GM12878 (cell line): ENCODE data around the gene PCDH1. TPM values are rescaled to one million over a fixed set of nuclear protein-coding genes. Genes with fewer than 3 reads are reported as not detected.

Source experiments
- ATAC-seq: fragments of 200-7000 bp; cut with Tn5 transposase; 3 replicates; pipeline ENCODE4 v1.9.1; 2020; ENCODE audit warnings: mild to moderate bottlenecking, moderate library complexity
- BruUV-seq: library from RNA; stranded (reverse); fragments of 400-500 nt; replicated peaks from 2 replicates; lab custom pipeline; 2021; lab: Mats Ljungman, UMichigan
- CTCF ChIA-PET: fragments of 300-600 bp; sonication (Branson Sonifier 250); formaldehyde crosslinking; extraction: SDS; loops from one replicate; lab custom pipeline; 2021; ENCODE audit warnings: inconsistent platforms; lab: Yijun Ruan, JAX
- POLR2A ChIA-PET: fragments of 350-600 bp; formaldehyde crosslinking; extraction: SDS; loops from one replicate; lab custom pipeline; 2021; ENCODE audit warnings: inconsistent platforms; lab: Charles Lee
- RAD21 ChIA-PET: fragments of 300-600 bp; sonication (Branson Sonifier 250); formaldehyde crosslinking; loops from one replicate; lab custom pipeline; 2023; ENCODE audit warnings: antibody characterized with exemption; ENCODE audit not compliant: unreplicated experiment; lab: Charles Lee
- SMC1A ChIA-PET: fragments of 300-600 bp; sonication (Branson Sonifier 250); formaldehyde crosslinking; loops from one replicate; lab custom pipeline; 2023; ENCODE audit not compliant: unreplicated experiment, uncharacterized antibody; lab: Charles Lee
- DNase-seq: peaks from one replicate; pipeline ENCODE4 v3.0.0-alpha.2; 2011; ENCODE audit warnings: low read depth, low spot score
- FAIRE-seq: peaks from 3 replicates; lab custom pipeline; 2011; peaks lifted over from hg19 to GRCh38; lab: Jason Lieb, UNC
- H2AFZ ChIP-seq: 2 replicates; pipeline ENCODE4 v1.6.0; 2011; ENCODE audit warnings: low read depth, low read length, control low read depth; ENCODE audit not compliant: control insufficient read depth
- H3K27ac ChIP-seq: 2 replicates; pipeline ENCODE4 v1.5.1; 2011; ENCODE audit warnings: control low read depth; ENCODE audit not compliant: control insufficient read depth, insufficient read depth
- H3K27me3 ChIP-seq, 2 experiments: replicated peaks in 1 of 2; 2 replicates each; pipeline versions ENCODE4 v1.6.0 to v1.6.1; 2011; ENCODE audit warnings: low read length in 1 of 2; ENCODE audit not compliant: control insufficient read depth in 2 of 2, insufficient read depth in 2 of 2
- H3K36me3 ChIP-seq, 2 experiments: 2 replicates each; pipeline ENCODE4 v1.5.1; 2011; ENCODE audit warnings: low read length in 1 of 2; ENCODE audit not compliant: control insufficient read depth in 2 of 2, insufficient read depth in 2 of 2
- H3K4me1 ChIP-seq: 2 replicates; pipeline ENCODE4 v1.6.1; 2011; ENCODE audit warnings: mild to moderate bottlenecking, low read length, moderate library complexity, mixed read lengths; ENCODE audit not compliant: control insufficient read depth, insufficient read depth
- H3K4me2 ChIP-seq: 2 replicates; pipeline ENCODE4 v1.6.0; 2011; ENCODE audit warnings: control low read depth; ENCODE audit not compliant: control insufficient read depth, insufficient read depth
- H3K4me3 ChIP-seq: fragments of 200-600 bp; sonication (generic); 2 replicates; pipeline ENCODE4 v1.5.1; 2016
- H3K79me2 ChIP-seq: 2 replicates; pipeline ENCODE4 v1.6.0; 2011; ENCODE audit warnings: low read length; ENCODE audit not compliant: control insufficient read depth, insufficient read depth
- H3K9ac ChIP-seq: 2 replicates; pipeline ENCODE4 v1.8.0; 2011; ENCODE audit warnings: low read length, control low read depth, mixed read lengths; ENCODE audit not compliant: control insufficient read depth, insufficient read depth
- H3K9me3 ChIP-seq: replicated peaks from 3 replicates; pipeline ENCODE4 v1.5.1; 2011; ENCODE audit warnings: mild to moderate bottlenecking, low read length; ENCODE audit not compliant: control insufficient read depth, insufficient read depth
- H4K20me1 ChIP-seq: 2 replicates; pipeline ENCODE4 v1.6.0; 2011; ENCODE audit not compliant: control insufficient read depth, insufficient read depth
- LARP7 ChIP-seq: fragments of 450-650 bp; IDR thresholded peaks from 2 replicates; pipeline ENCODE4 v1.6.1; 2017; ENCODE audit warnings: mild to moderate bottlenecking
- NFYA ChIP-seq: IDR thresholded peaks from 2 replicates; pipeline ENCODE4 v1.6.1; 2011; ENCODE audit warnings: low read depth, mild to moderate bottlenecking, low read length, improper control_type of control experiment, borderline replicate concordance
- SUZ12 ChIP-seq: fragments of 200-600 bp; sonication (generic); IDR thresholded peaks from one replicate; pipeline ENCODE4 v1.6.1; 2018; ENCODE audit warnings: antibody characterized with exemption, mild to moderate bottlenecking; ENCODE audit not compliant: unreplicated experiment
- WGBS: methylation state at CpG from one replicate; pipeline ENCODE4 v1.1.6; 2016; ENCODE audit warnings: low lambda C conversion rate; ENCODE audit not compliant: insufficient replicate concordance, insufficient coverage; ENCODE audit errors: missing lambda C conversion rate; 5-methylcytosine and 5-hydroxymethylcytosine counted together
- in situ Hi-C: fragments of 300-500 bp; cut with MboI; formaldehyde crosslinking; loops from 9 replicates; pipeline ENCODE4 v1.14.3; 2018; ENCODE audit warnings: mixed read lengths
- intact Hi-C: fragments of 100-400 bp; cut with micrococcal nuclease; formaldehyde crosslinking; loops from one replicate; pipeline ENCODE4 v1.14.2; 2022; ENCODE audit not compliant: unreplicated experiment
- polyA plus RNA-seq, 11 experiments: library from polyadenylated mRNA; depleted of rRNA in 4 of 11; unstranded in 6 of 11; stranded (reverse) in 5 of 11; fragments of >200 nt; fragmentation: Nextera tagmentation in 4 of 11; fragmentation: Illumina TruSeq in 1 of 11; extraction: Ambion mirVana in 4 of 11; extraction: Trizol in 1 of 11; gene quantifications; 1 replicate in 1 of 11; 2 replicates in 10 of 11; pipeline versions ENCODE4 v1.2.1 to v1.2.3, GENCODE V29; 2011 to 2016; ENCODE audit warnings: inconsistent platforms in 2 of 11, missing spikeins in 2 of 11, low read depth in 1 of 11
- total RNA-seq, 4 experiments: library from RNA; depleted of rRNA in 3 of 4; stranded (reverse); fragments of >200 nt in 3 of 4; fragmentation: Illumina TruSeq in 1 of 4; extraction: Trizol in 1 of 4; gene quantifications; 2 replicates each; pipeline versions ENCODE4 v1.2.1 to v1.2.3, GENCODE V29; 2013 to 2021

PCDH1 gene
- total and polyA plus RNA-seq, 10 of the 15 experiments (the other 5 are each of a cell fraction or from before 2014, with no cell fraction given): 0.07 to 0.36 (median 0.16) TPM; not detected in 7

- ChIA-PET RAD21 (interaction anchor here (1.9 to 5.0 kb wide), 4 partner anchors 53 to 184 kb away, joined by 6 to 67 read pairs (median 39); no protein-coding TSS in a partner anchor), POLR2A (no interaction called here), CTCF (interaction anchor here (1.0 to 7.3 kb wide), 4 partner anchors 63 to 185 kb away, joined by 3 to 97 read pairs (median 75); no protein-coding TSS in a partner anchor), SMC1A (interaction anchor here (0.7 to 3.0 kb wide), 3 partner anchors 14 to 175 kb away, joined by 3 to 22 read pairs (median 5); no protein-coding TSS in a partner anchor)
- in situ Hi-C loops (no loop called here), intact Hi-C loops (loop anchor here (5.0 to 10.0 kb wide), 2 partner anchors 65 to 267 kb away; no protein-coding TSS in a partner anchor)
- H3K9me3 ChIP-seq: no peaks in the 10 kb centered on the region
- no peak overlapping the region for H3K4me3 ChIP-seq
- H3K36me3 ChIP-seq: no peaks in the 10 kb centered on the region
- H3K27ac ChIP-seq: no peak overlapping the region
- ATAC-seq (no peak), DNase-seq (no peak), FAIRE-seq (no peak)
- BruUV-seq: no TSS peak
- 0 out of 2 replicates have a peak, but pooled peaks cover 3% of the 10 kb centered on the region for H4K20me1 ChIP-seq
- WGBS: 4% methylated on average over 37 of the region's 55 CpGs
- no peaks in the 10 kb centered on the region for H3K79me2 ChIP-seq
- H2AFZ ChIP-seq: no peak overlapping the region
- 0 out of 2 replicates have a peak, but pooled peaks have one; percentile 19 for TF ChIP-seq LARP7
- TF ChIP-seq SUZ12: peak; percentile 96
- TF ChIP-seq NFYA: no peak
- no peak overlapping the region; the same call in 1 of the 2 replicates for H3K4me2 ChIP-seq
- no peak overlapping the region for H3K9ac ChIP-seq
- H3K27me3 ChIP-seq: peaks cover 22 to 30% of the 10 kb centered on the region in 2 experiments
- peaks cover 37% of the 10 kb centered on the region for H3K4me1 ChIP-seq
These were observed 639 bp downstream of the PCDH1 start for GRCh38 chr5:141877356-141878185.
